GM23338 (cell line): ENCODE measurements around the gene H1-8. TPM values are rescaled to one million over a fixed set of nuclear protein-coding genes. Genes with fewer than 3 reads are reported as not detected.

Experiments
- ATAC-seq: fragments of 200-7000 bp; cut with Tn5 transposase; 3 replicates; pipeline ENCODE4 v1.9.1; 2020
- DNase-seq: peaks from one replicate; pipeline ENCODE4 v3.0.0-alpha.2; 2015; ENCODE audit warnings: low spot score
- H2AFZ ChIP-seq: fragments of 200-600 bp; sonication (generic); 2 replicates; pipeline ENCODE4 v1.8.0; 2016; ENCODE audit warnings: antibody characterized with exemption, mild to moderate bottlenecking, moderate library complexity
- H3F3A ChIP-seq: fragments of 200-600 bp; sonication (generic); replicated peaks from 2 replicates; pipeline ENCODE4 v1.8.0; 2017; ENCODE audit warnings: antibody characterized with exemption, mixed run types, low read depth
- H3K27ac ChIP-seq: fragments of 200-600 bp; sonication (generic); 2 replicates; pipeline ENCODE4 v1.6.1; 2016; ENCODE audit warnings: low read depth
- H3K27me3 ChIP-seq: fragments of 200-600 bp; sonication (generic); 2 replicates; pipeline ENCODE4 v1.8.0; 2016; ENCODE audit warnings: mild to moderate bottlenecking, mixed run types, moderate library complexity; ENCODE audit not compliant: insufficient read depth
- H3K36me3 ChIP-seq: fragments of 200-600 bp; sonication (generic); 2 replicates; pipeline ENCODE4 v1.8.0; 2016; ENCODE audit warnings: mild to moderate bottlenecking; ENCODE audit not compliant: insufficient read depth
- H3K4me1 ChIP-seq: fragments of 200-600 bp; sonication (generic); 2 replicates; pipeline ENCODE4 v1.8.0; 2016; ENCODE audit warnings: mild to moderate bottlenecking, moderate library complexity; ENCODE audit not compliant: insufficient read depth
- H3K4me2 ChIP-seq: fragments of 200-600 bp; sonication (generic); 2 replicates; pipeline ENCODE4 v1.7.1; 2017; ENCODE audit warnings: mixed run types
- H3K4me3 ChIP-seq: fragments of 200-600 bp; sonication (generic); 2 replicates; pipeline ENCODE4 v1.6.1; 2016; ENCODE audit warnings: mixed run types
- H3K79me2 ChIP-seq: fragments of 200-600 bp; sonication (generic); replicated peaks from 2 replicates; pipeline ENCODE4 v1.8.0; 2017; ENCODE audit warnings: mild to moderate bottlenecking; ENCODE audit not compliant: insufficient read depth
- H3K9me2 ChIP-seq: fragments of 200-600 bp; sonication (generic); 2 replicates; pipeline ENCODE4 v1.8.0; 2017; ENCODE audit not compliant: insufficient read depth
- H4K20me1 ChIP-seq: fragments of 200-600 bp; sonication (generic); replicated peaks from 2 replicates; pipeline ENCODE4 v1.8.0; 2017; ENCODE audit warnings: mild to moderate bottlenecking; ENCODE audit not compliant: insufficient read depth
- H3K27ac Mint-ChIP-seq: 2 replicates; pipeline ENCODE4 v1.8.0; 2020; ENCODE audit warnings: inconsistent platforms, mild to moderate bottlenecking, moderate library complexity, mixed read lengths
- H3K27me3 Mint-ChIP-seq: 3 replicates; pipeline ENCODE4 v1.8.0; 2022; ENCODE audit warnings: low read depth, mild to moderate bottlenecking, moderate library complexity, mixed read lengths, inconsistent platforms; ENCODE audit not compliant: insufficient read depth, poor library complexity
- H3K36me3 Mint-ChIP-seq: 3 replicates; pipeline ENCODE4 v1.8.0; 2021; ENCODE audit warnings: low read depth, mild to moderate bottlenecking, inconsistent platforms, moderate library complexity, mixed read lengths
- H3K4me1 Mint-ChIP-seq: 3 replicates; pipeline ENCODE4 v1.8.0; 2020; ENCODE audit warnings: mild to moderate bottlenecking, inconsistent platforms, mixed read lengths
- H3K4me3 Mint-ChIP-seq: 3 replicates; pipeline ENCODE4 v1.8.0; 2021; ENCODE audit warnings: moderate library complexity, mild to moderate bottlenecking, inconsistent platforms, mixed read lengths
- H3K9me3 Mint-ChIP-seq: 3 replicates; pipeline ENCODE4 v1.8.0; 2020; ENCODE audit warnings: moderate library complexity, mild to moderate bottlenecking, inconsistent platforms, mixed read lengths
- CREB1 ChIP-seq: fragments of 250-450 bp; sonication (Bioruptor Pico); IDR thresholded peaks from 2 replicates; pipeline ENCODE4 v1.5.0; 2020; ENCODE audit warnings: low read depth, mild to moderate bottlenecking, moderate library complexity
- CTCF ChIP-seq, 2 experiments: fragments of 200-600 bp in 1 of 2; sonication (generic) in 1 of 2; conservative IDR thresholded peaks; 2 replicates each; pipeline versions ENCODE4 v1.5.1 to v1.6.1; 2016 to 2017; ENCODE audit warnings: antibody characterized with exemption in 2 of 2, low read depth in 2 of 2, mild to moderate bottlenecking in 2 of 2, moderate library complexity in 1 of 2
- ETS1 ChIP-seq: IDR thresholded peaks from 2 replicates; pipeline ENCODE4 v1.6.1; 2016; ENCODE audit warnings: antibody characterized with exemption
- EZH2 ChIP-seq: fragments of 200-600 bp; sonication (generic); IDR thresholded peaks from one replicate; pipeline ENCODE4 v1.8.0; 2017; ENCODE audit warnings: antibody characterized with exemption, mild to moderate bottlenecking, low read depth; ENCODE audit not compliant: unreplicated experiment
- EZH2phosphoT487 ChIP-seq: fragments of 200-600 bp; sonication (generic); IDR thresholded peaks from one replicate; pipeline ENCODE4 v1.8.1; 2018; ENCODE audit warnings: antibody characterized with exemption; ENCODE audit not compliant: unreplicated experiment
- JUNB ChIP-seq: IDR thresholded peaks from one replicate; pipeline ENCODE4 v1.6.1; 2016; ENCODE audit warnings: antibody characterized with exemption; ENCODE audit not compliant: unreplicated experiment
- NANOG ChIP-seq: IDR thresholded peaks from 2 replicates; pipeline ENCODE4 v1.6.1; 2016; ENCODE audit warnings: antibody characterized with exemption, borderline replicate concordance
- POLR2AphosphoS5 ChIP-seq: IDR thresholded peaks from 2 replicates; pipeline ENCODE4 v1.6.1; 2016; ENCODE audit warnings: antibody characterized with exemption, low read depth
- REST ChIP-seq: IDR thresholded peaks from one replicate; pipeline ENCODE4 v1.6.1; 2018; ENCODE audit warnings: antibody characterized with exemption; ENCODE audit not compliant: unreplicated experiment
- STAT1 ChIP-seq: IDR thresholded peaks from one replicate; pipeline ENCODE4 v1.6.1; 2016; ENCODE audit warnings: antibody characterized with exemption; ENCODE audit not compliant: unreplicated experiment
- ZNF114 ChIP-seq: fragments of 250-450 bp; sonication (Bioruptor Pico); IDR thresholded peaks from 2 replicates; pipeline ENCODE4 v1.5.0; 2020; ENCODE audit warnings: mild to moderate bottlenecking, moderate library complexity
- ZNF331 ChIP-seq: fragments of 250-450 bp; sonication (Bioruptor Pico); IDR thresholded peaks from 2 replicates; pipeline ENCODE4 v1.5.0; 2020; ENCODE audit warnings: low read depth, mild to moderate bottlenecking, moderate library complexity
- polyA plus RNA-seq: library from polyadenylated mRNA; unstranded; fragments of >200 nt; fragmentation: Nextera tagmentation; extraction: Ambion mirVana; gene quantifications from 2 replicates; pipeline ENCODE4 v1.2.1, GENCODE V29; 2016
- total RNA-seq: library from RNA; depleted of rRNA; stranded (reverse); fragments of >200 nt; shearing (Covaris generic); gene quantifications from 2 replicates; pipeline ENCODE4 v1.2.3, GENCODE V29; 2014
- TF ChIP-seq, protein P1 (sequence below): fragments of 250-450 bp; sonication (Bioruptor Pico); IDR thresholded peaks from 2 replicates; pipeline ENCODE4 v1.5.0; 2020; ENCODE audit warnings: mild to moderate bottlenecking, moderate library complexity

The H1-8 gene
- total and polyA plus RNA-seq, 2 experiments from 2014 or later: not detected

GRCh38 chr3:129530821-129531220 is 12.2 kb upstream of the H1-8 start:
- peak overlapping the region; percentile 55; the same call in 1 of the 2 replicates for H3K4me2 ChIP-seq

More at GRCh38 chr3:129530821-129531220, 12.2 kb upstream of the H1-8 start:
- peaks cover 6% of the 10 kb centered on the region; the same call in 1 of the 2 replicates for H3K9me2 ChIP-seq
- H3K27me3 ChIP-seq: no peaks in the 10 kb centered on the region
- H4K20me1 ChIP-seq: no peaks in the 10 kb centered on the region
- TF ChIP-seq POLR2AphosphoS5 (no peak), EZH2phosphoT487 (no peak), NANOG (no peak), STAT1 (no peak), REST (no peak), ZNF114 (CRISPR knock-in tag) (no peak), ETS1 (no peak), JUNB (no peak), EZH2 (no peak), CTCF (conservative IDR thresholded peaks at IDR 0.05; ENCODE audit: low read depth in 2 of 2) (no peak), ZNF331 (CRISPR knock-in tag) (no peak), CREB1 (no peak)
- TF ChIP-seq, protein P1, sequence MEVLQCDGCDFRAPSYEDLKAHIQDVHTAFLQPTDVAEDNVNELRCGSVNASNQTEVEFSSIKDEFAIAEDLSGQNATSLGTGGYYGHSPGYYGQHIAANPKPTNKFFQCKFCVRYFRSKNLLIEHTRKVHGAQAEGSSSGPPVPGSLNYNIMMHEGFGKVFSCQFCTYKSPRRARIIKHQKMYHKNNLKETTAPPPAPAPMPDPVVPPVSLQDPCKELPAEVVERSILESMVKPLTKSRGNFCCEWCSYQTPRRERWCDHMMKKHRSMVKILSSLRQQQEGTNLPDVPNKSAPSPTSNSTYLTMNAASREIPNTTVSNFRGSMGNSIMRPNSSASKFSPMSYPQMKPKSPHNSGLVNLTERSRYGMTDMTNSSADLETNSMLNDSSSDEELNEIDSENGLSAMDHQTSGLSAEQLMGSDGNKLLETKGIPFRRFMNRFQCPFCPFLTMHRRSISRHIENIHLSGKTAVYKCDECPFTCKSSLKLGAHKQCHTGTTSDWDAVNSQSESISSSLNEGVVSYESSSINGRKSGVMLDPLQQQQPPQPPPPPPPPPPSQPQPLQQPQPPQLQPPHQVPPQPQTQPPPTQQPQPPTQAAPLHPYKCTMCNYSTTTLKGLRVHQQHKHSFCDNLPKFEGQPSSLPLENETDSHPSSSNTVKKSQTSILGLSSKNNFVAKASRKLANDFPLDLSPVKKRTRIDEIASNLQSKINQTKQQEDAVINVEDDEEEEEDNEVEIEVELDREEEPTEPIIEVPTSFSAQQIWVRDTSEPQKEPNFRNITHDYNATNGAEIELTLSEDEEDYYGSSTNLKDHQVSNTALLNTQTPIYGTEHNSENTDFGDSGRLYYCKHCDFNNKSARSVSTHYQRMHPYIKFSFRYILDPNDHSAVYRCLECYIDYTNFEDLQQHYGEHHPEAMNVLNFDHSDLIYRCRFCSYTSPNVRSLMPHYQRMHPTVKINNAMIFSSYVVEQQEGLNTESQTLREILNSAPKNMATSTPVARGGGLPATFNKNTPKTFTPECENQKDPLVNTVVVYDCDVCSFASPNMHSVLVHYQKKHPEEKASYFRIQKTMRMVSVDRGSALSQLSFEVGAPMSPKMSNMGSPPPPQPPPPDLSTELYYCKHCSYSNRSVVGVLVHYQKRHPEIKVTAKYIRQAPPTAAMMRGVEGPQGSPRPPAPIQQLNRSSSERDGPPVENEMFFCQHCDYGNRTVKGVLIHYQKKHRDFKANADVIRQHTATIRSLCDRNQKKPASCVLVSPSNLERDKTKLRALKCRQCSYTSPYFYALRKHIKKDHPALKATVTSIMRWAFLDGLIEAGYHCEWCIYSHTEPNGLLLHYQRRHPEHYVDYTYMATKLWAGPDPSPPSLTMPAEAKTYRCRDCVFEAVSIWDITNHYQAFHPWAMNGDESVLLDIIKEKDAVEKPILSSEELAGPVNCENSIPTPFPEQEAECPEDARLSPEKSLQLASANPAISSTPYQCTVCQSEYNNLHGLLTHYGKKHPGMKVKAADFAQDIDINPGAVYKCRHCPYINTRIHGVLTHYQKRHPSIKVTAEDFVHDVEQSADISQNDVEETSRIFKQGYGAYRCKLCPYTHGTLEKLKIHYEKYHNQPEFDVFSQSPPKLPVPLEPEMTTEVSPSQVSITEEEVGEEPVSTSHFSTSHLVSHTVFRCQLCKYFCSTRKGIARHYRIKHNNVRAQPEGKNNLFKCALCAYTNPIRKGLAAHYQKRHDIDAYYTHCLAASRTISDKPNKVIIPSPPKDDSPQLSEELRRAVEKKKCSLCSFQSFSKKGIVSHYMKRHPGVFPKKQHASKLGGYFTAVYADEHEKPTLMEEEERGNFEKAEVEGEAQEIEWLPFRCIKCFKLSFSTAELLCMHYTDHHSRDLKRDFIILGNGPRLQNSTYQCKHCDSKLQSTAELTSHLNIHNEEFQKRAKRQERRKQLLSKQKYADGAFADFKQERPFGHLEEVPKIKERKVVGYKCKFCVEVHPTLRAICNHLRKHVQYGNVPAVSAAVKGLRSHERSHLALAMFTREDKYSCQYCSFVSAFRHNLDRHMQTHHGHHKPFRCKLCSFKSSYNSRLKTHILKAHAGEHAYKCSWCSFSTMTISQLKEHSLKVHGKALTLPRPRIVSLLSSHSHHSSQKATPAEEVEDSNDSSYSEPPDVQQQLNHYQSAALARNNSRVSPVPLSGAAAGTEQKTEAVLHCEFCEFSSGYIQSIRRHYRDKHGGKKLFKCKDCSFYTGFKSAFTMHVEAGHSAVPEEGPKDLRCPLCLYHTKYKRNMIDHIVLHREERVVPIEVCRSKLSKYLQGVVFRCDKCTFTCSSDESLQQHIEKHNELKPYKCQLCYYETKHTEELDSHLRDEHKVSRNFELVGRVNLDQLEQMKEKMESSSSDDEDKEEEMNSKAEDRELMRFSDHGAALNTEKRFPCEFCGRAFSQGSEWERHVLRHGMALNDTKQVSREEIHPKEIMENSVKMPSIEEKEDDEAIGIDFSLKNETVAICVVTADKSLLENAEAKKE (CRISPR knock-in tag): no peak
- no peaks in the 10 kb centered on the region for H3F3A ChIP-seq
- peak overlapping the region; percentile 95 for H2AFZ ChIP-seq
- H3K4me3 ChIP-seq: no peak overlapping the region
- H3K36me3 Mint-ChIP-seq: no peaks in the 10 kb centered on the region; the same call in 2 of the 3 replicates
- H3K79me2 ChIP-seq: no peaks in the 10 kb centered on the region
- DNase-seq (no peak), ATAC-seq (no peak)
- H3K4me3 Mint-ChIP-seq: no peak overlapping the region
- no peaks in the 10 kb centered on the region for H3K36me3 ChIP-seq
- H3K27me3 Mint-ChIP-seq: peaks cover 27% of the 10 kb centered on the region
- peaks cover 11% of the 10 kb centered on the region; the same call in 1 of the 2 replicates for H3K4me1 ChIP-seq
- H3K27ac Mint-ChIP-seq: no peak overlapping the region; the same call in 1 of the 2 replicates
- H3K27ac ChIP-seq: no peak overlapping the region
- no peaks in the 10 kb centered on the region for H3K9me3 Mint-ChIP-seq
- peaks cover 34% of the 10 kb centered on the region for H3K4me1 Mint-ChIP-seq
